OCI-LY7 (cell line): ENCODE results near the gene ACSS3. TPM values are rescaled to one million over a fixed set of nuclear protein-coding genes. Genes with fewer than 3 reads are reported as not detected.

Experiments used
- BruUV-seq: library from RNA; stranded (reverse); fragments of 400-500 nt; replicated peaks from 2 replicates; lab custom pipeline; 2021; lab: Mats Ljungman, UMichigan
- CTCF ChIA-PET: fragments of 300-600 bp; sonication (Branson Sonifier 250); formaldehyde crosslinking; loops from one replicate; lab custom pipeline; 2022; ENCODE audit warnings: antibody characterized with exemption; ENCODE audit not compliant: unreplicated experiment; lab: Charles Lee
- POLR2A ChIA-PET: fragments of 300-600 bp; sonication (Branson Sonifier 250); formaldehyde crosslinking; loops from one replicate; lab custom pipeline; 2022; ENCODE audit warnings: antibody characterized with exemption; lab: Charles Lee
- DNase-seq: peaks from one replicate; pipeline ENCODE4 v3.0.0-alpha.2; 2015; ENCODE audit warnings: low spot score
- H2AFZ ChIP-seq: fragments of 200-600 bp; sonication (generic), shearing (Covaris generic); 2 replicates; pipeline ENCODE4 v1.6.1; 2014; ENCODE audit warnings: mild to moderate bottlenecking, antibody characterized with exemption, low read length, moderate library complexity
- H3K27ac ChIP-seq: fragments of 200-600 bp; sonication (generic); 2 replicates; pipeline ENCODE4 v1.5.1; 2014; ENCODE audit warnings: mixed run types, low read depth, mild to moderate bottlenecking, moderate library complexity, low read length, inconsistent platforms; ENCODE audit not compliant: poor library complexity, severe bottlenecking
- H3K36me3 ChIP-seq: fragments of 200-600 bp; sonication (generic); 2 replicates; pipeline ENCODE4 v1.6.1; 2014; ENCODE audit warnings: mild to moderate bottlenecking, antibody characterized with exemption, low read length, moderate library complexity, mixed read lengths; ENCODE audit not compliant: insufficient read depth
- H3K4me1 ChIP-seq: fragments of 200-600 bp; sonication (generic); 2 replicates; pipeline ENCODE4 v1.5.1; 2014; ENCODE audit warnings: mild to moderate bottlenecking, low read length; ENCODE audit not compliant: insufficient read depth, poor library complexity, severe bottlenecking
- H3K4me2 ChIP-seq: fragments of 200-600 bp; sonication (generic); 2 replicates; pipeline ENCODE4 v1.6.1; 2014; ENCODE audit warnings: mild to moderate bottlenecking, low read length
- H3K4me3 ChIP-seq: fragments of 200-600 bp; sonication (generic); 2 replicates; pipeline ENCODE4 v1.5.1; 2014; ENCODE audit warnings: mild to moderate bottlenecking, low read depth, low read length; ENCODE audit not compliant: poor library complexity, severe bottlenecking
- H3K79me2 ChIP-seq: fragments of 200-600 bp; sonication (generic); 2 replicates; pipeline ENCODE4 v1.6.1; 2016; ENCODE audit warnings: low read depth, mild to moderate bottlenecking, low read length, moderate library complexity, mixed read lengths; ENCODE audit not compliant: insufficient read depth
- H3K9me2 ChIP-seq: fragments of 200-600 bp; sonication (generic); 2 replicates; pipeline ENCODE4 v1.6.1; 2016; ENCODE audit warnings: mild to moderate bottlenecking, low read length, mixed read lengths; ENCODE audit not compliant: insufficient read depth
- H3K9me3 ChIP-seq: fragments of 200-600 bp; sonication (generic); 2 replicates; pipeline ENCODE4 v1.6.1; 2014; ENCODE audit warnings: mild to moderate bottlenecking, mixed run types, low read length, mixed read lengths
- H4K20me1 ChIP-seq: fragments of 200-600 bp; sonication (generic); 2 replicates; pipeline ENCODE4 v1.6.1; 2014; ENCODE audit warnings: mild to moderate bottlenecking, antibody characterized with exemption, low read length, moderate library complexity, mixed read lengths; ENCODE audit not compliant: insufficient read depth
- EZH2phosphoT487 ChIP-seq: fragments of 200-600 bp; sonication (generic); IDR thresholded peaks from 2 replicates; pipeline ENCODE4 v1.6.1; 2018; ENCODE audit warnings: low read depth, borderline replicate concordance, mild to moderate bottlenecking, mixed run types, antibody characterized with exemption, low read length, moderate library complexity, mixed read lengths
- intact Hi-C: fragments of 100-400 bp; cut with micrococcal nuclease; formaldehyde crosslinking; loops from one replicate; pipeline ENCODE4 v1.10.0; 2022; ENCODE audit not compliant: unreplicated experiment
- total RNA-seq, 2 experiments: library from RNA; depleted of rRNA in 1 of 2; stranded (reverse); fragments of >200 nt in 1 of 2; shearing (Covaris generic) in 1 of 2; gene quantifications; 2 replicates each; pipeline ENCODE4 v1.2.3, GENCODE V29; 2014 to 2022
- TF ChIP-seq, protein P1 (sequence below): fragments of 200-600 bp; sonication (generic); conservative IDR thresholded peaks from 2 replicates; pipeline ENCODE4 v1.5.1; 2014; ENCODE audit warnings: mild to moderate bottlenecking, antibody characterized with exemption, low read length, moderate library complexity, mixed read lengths

Gene ACSS3
- total RNA-seq, 2 experiments from 2014 or later, result not detected

DNA sequence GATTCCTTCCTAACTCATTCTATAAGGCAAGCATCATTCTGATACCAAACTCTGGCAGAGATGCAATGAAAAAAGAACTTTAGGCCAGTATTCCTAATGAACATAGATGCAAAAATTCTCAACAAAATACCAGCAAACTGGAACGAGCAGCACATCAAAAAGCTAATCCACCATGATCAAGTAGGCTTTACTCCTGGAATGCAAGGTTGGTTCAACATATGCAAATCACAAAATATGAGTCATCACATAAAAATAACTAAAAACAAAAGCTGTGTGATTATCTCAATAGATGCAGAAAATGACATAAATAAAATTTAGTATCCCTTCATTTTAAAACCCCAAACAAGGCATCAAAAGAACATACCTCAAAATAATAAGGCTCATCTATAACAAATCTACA lies 98.9 kb downstream of the ACSS3 start:
- Histone ChIP-seq H3K79me2 (no peaks in the 10 kb centered on the region), H3K9me2 (no peaks in the 10 kb centered on the region), H3K4me1 (no peaks in the 10 kb centered on the region), H3K4me3 (no peak overlapping the region), H4K20me1 (no peaks in the 10 kb centered on the region; the same call in 1 of the 2 replicates), H2AFZ (no peak overlapping the region), H3K4me2 (no peak overlapping the region), H3K36me3 (no peaks in the 10 kb centered on the region), H3K9me3 (no peaks in the 10 kb centered on the region), H3K27ac (no peak overlapping the region)
- TF ChIP-seq, protein P1, sequence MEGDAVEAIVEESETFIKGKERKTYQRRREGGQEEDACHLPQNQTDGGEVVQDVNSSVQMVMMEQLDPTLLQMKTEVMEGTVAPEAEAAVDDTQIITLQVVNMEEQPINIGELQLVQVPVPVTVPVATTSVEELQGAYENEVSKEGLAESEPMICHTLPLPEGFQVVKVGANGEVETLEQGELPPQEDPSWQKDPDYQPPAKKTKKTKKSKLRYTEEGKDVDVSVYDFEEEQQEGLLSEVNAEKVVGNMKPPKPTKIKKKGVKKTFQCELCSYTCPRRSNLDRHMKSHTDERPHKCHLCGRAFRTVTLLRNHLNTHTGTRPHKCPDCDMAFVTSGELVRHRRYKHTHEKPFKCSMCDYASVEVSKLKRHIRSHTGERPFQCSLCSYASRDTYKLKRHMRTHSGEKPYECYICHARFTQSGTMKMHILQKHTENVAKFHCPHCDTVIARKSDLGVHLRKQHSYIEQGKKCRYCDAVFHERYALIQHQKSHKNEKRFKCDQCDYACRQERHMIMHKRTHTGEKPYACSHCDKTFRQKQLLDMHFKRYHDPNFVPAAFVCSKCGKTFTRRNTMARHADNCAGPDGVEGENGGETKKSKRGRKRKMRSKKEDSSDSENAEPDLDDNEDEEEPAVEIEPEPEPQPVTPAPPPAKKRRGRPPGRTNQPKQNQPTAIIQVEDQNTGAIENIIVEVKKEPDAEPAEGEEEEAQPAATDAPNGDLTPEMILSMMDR, result no peak
- no peak for TF ChIP-seq EZH2phosphoT487
- DNase-seq, result no peak
- ChIA-PET POLR2A (no interaction called here), CTCF (no interaction called here)
- intact Hi-C loops, result no loop called here
- no TSS peak for BruUV-seq

DNA sequence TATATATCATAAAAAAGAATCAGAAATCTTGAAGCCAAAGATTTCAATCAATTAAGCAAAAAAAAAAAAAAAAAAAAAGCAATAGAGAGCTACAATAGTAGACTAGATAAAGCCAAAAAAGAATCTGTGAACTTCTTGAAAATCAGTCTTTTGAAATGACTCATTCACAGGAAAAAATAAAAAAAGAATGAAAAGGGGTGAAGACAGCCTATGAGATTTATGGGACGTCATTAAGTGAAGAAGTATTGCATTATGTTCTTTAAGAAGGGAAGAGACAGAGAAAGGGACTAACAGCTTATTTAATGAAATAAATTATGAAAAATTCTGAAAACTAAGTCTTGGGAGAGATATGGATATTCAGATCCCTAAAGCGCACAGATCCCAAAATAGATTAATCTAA lies 103.8 kb downstream of the ACSS3 start:
- CTCF ChIA-PET, result no interaction called here
- POLR2A ChIA-PET, result no interaction called here
- no peak overlapping the region for H3K27ac ChIP-seq
- no peaks in the 10 kb centered on the region for H3K36me3 ChIP-seq
- intact Hi-C loops, result no loop called here
- no peak overlapping the region for H2AFZ ChIP-seq
- no peaks in the 10 kb centered on the region for H3K9me3 ChIP-seq
- H3K4me2 ChIP-seq, result no peak overlapping the region
- DNase-seq, result no peak
- TF ChIP-seq, protein P1, result no peak
- no peak for TF ChIP-seq EZH2phosphoT487
- H3K79me2 ChIP-seq, result no peaks in the 10 kb centered on the region
- no peaks in the 10 kb centered on the region for H3K9me2 ChIP-seq
- H4K20me1 ChIP-seq, result no peaks in the 10 kb centered on the region; the same call in 1 of the 2 replicates
- no peaks in the 10 kb centered on the region for H3K4me1 ChIP-seq
- BruUV-seq, result no TSS peak
- H3K4me3 ChIP-seq, result no peak overlapping the region

DNA sequence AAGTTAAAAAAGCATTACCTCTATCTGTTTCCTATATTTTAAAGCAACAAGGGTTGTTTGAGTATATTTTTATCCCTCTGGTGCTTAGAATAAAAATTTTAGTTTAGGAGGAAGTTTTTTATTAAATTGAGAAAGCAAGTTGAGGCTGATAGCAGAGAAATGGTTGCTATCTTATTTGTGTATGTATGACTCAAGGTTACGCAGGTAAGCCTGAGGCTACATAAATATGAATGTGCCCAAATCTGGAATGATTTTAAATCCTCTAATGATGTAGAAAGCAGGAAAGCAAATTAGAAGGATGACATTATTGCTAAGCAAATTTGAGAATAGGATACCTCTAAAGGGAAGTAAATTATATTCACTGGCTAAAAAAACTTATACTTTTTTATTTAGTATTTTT lies 109.8 kb downstream of the ACSS3 start:
- no peaks in the 10 kb centered on the region for H4K20me1 ChIP-seq
- H3K79me2 ChIP-seq, result no peaks in the 10 kb centered on the region
- TF ChIP-seq EZH2phosphoT487, result no peak
- TF ChIP-seq, protein P1, result no peak
- ChIA-PET POLR2A (no interaction called here), CTCF (no interaction called here)
- no peak overlapping the region for H2AFZ ChIP-seq
- no peak overlapping the region for H3K4me2 ChIP-seq
- no peak overlapping the region for H3K4me3 ChIP-seq
- no peaks in the 10 kb centered on the region for H3K9me2 ChIP-seq
- no TSS peak for BruUV-seq
- H3K4me1 ChIP-seq, result no peaks in the 10 kb centered on the region
- no peak overlapping the region for H3K27ac ChIP-seq
- H3K36me3 ChIP-seq, result no peaks in the 10 kb centered on the region
- intact Hi-C loops, result no loop called here
- DNase-seq, result no peak
- no peaks in the 10 kb centered on the region for H3K9me3 ChIP-seq
